ENCODE results near the gene DISC1. TPM values are rescaled to one million over a fixed set of nuclear protein-coding genes. Genes with fewer than 3 reads are reported as not detected.

DISC1 gene
- total and polyA plus RNA-seq, 2 donors (not counting 3 experiments of a cell fraction or from before 2014, with no cell fraction given), result 3.3 to 14.7 TPM

DNA sequence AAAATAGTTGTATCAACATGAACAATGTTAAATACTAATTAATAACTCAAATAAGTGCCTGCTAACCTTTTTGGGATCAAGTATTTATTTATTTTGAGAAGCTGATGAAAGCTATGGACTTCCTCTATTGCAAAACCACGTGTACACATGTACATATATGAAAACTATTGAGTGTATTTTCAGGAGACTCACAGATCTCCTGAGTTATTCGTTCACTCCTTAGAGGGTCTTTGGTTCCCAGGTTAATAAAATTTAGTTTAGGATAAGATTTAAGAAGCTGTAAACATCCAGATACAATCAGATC, 130.5 kb downstream of the DISC1 start:
- Histone ChIP-seq H3K9ac (replicated peaks; ENCODE audit: extremely low read depth, insufficient read depth, low read length) (no peak overlapping the region), H3K27ac (ENCODE audit: insufficient read depth, low read depth, low read length) (no peak overlapping the region), H3K4me3 (replicated peaks in 1 of 3; ENCODE audit: insufficient read depth in 1 of 3, low read depth in 1 of 3, low read length in 3 of 3) (no peak overlapping the region), H3K79me2 (ENCODE audit: control insufficient read depth, insufficient read depth, low read length) (no peaks in the 10 kb centered on the region), H3K36me3 (ENCODE audit: control insufficient read depth in 2 of 2, extremely low read depth in 1 of 2, insufficient read depth in 2 of 2, low read length in 2 of 2) (no peaks in the 10 kb centered on the region), H3K27me3 (ENCODE audit: control insufficient read depth in 2 of 2, insufficient read depth in 2 of 2, low read length in 2 of 2) (no peaks in the 10 kb centered on the region), H3K4me1 (ENCODE audit: control insufficient read depth, extremely low read depth, insufficient read depth, low read length) (no peaks in the 10 kb centered on the region), H4K20me1 (replicated peaks; ENCODE audit: control insufficient read depth, extremely low read depth, insufficient read depth, low read length) (no peaks in the 10 kb centered on the region), H3K9me3 (replicated peaks; ENCODE audit: control insufficient read depth, insufficient read depth, low read length) (no peaks in the 10 kb centered on the region), H3K4me2 (ENCODE audit: insufficient read depth, low read length) (no peak overlapping the region), H3K9me1 (replicated peaks; ENCODE audit: control insufficient read depth, extremely low read depth, insufficient read depth, low read length) (no peaks in the 10 kb centered on the region), H2AFZ (ENCODE audit: low read depth, low read length) (no peak overlapping the region)
- no peak for DNase-seq (ENCODE audit: low read depth, low spot score)
- no TSS peak for BruUV-seq (replicated peaks)
- CTCF ChIA-PET, result interaction anchor here (0.6 to 4.0 kb wide), 51 partner anchors 9 to 1485 kb away, joined by 3 to 107 read pairs (median 5); partner anchors contain the start of gene SIPA1L2
- TF ChIP-seq POLR2A (IDR thresholded peaks at IDR 0.05; ENCODE audit: low read depth, low read length), result no peak
- TF ChIP-seq MYC (IDR thresholded peaks at IDR 0.05; ENCODE audit: low read depth, low read length), result no peak
- intact Hi-C loops (cut with micrococcal nuclease), result loop anchor here (1.0 to 10.0 kb wide), 4 partner anchors 49 to 871 kb away; no protein-coding TSS in a partner anchor
- no peak for FAIRE-seq
- dilution Hi-C loops (cut with MboI; ENCODE audit: extremely low pct_ligation_motif_present, low sequenced_read_pairs), result no loop called here
- POLR2A ChIA-PET, result no interaction called here

DNA sequence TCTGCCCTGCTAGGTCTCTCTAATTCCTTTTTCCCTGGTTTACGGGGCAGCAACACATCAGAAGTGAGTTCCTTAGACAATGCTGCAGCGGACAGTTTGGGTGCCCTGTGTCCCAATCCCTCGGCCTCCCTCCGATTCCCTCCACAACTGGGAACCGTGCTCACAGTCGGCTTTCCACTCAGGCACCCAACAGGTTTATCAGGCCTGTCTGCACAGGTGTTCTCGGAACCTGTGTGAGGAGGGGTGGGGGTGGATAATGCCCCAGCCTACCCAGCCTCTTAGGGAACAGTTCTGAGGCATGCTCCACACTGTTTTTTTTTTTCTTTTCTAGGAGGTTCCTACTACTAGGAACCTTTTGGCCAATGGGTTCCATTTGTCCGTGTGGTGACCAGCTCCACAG, 131.2 kb downstream of the DISC1 start:
- FAIRE-seq, result no peak

More for the DNA sequence above, 131.2 kb downstream of the DISC1 start:
- no peak overlapping the region for H3K27ac ChIP-seq (ENCODE audit: insufficient read depth, low read depth, low read length)
- H3K79me2 ChIP-seq (ENCODE audit: control insufficient read depth, insufficient read depth, low read length), result no peaks in the 10 kb centered on the region
- H3K36me3 ChIP-seq (ENCODE audit: control insufficient read depth in 2 of 2, extremely low read depth in 1 of 2, insufficient read depth in 2 of 2, low read length in 2 of 2), result no peaks in the 10 kb centered on the region
- no TSS peak for BruUV-seq (replicated peaks)
- no peak for DNase-seq (ENCODE audit: low read depth, low spot score)
- intact Hi-C loops (cut with micrococcal nuclease) (loop anchor here (1.0 to 10.0 kb wide), 4 partner anchors 49 to 871 kb away; no protein-coding TSS in a partner anchor), dilution Hi-C loops (cut with MboI; ENCODE audit: extremely low pct_ligation_motif_present, low sequenced_read_pairs) (no loop called here)
- ChIA-PET POLR2A (no interaction called here), CTCF (interaction anchor here (1.3 to 4.0 kb wide), 19 partner anchors 9 to 870 kb away, joined by 3 to 107 read pairs (median 13); no protein-coding TSS in a partner anchor)
- H3K27me3 ChIP-seq (ENCODE audit: control insufficient read depth in 2 of 2, insufficient read depth in 2 of 2, low read length in 2 of 2), result no peaks in the 10 kb centered on the region
- H4K20me1 ChIP-seq (replicated peaks; ENCODE audit: control insufficient read depth, extremely low read depth, insufficient read depth, low read length), result no peaks in the 10 kb centered on the region
- H3K4me1 ChIP-seq (ENCODE audit: control insufficient read depth, extremely low read depth, insufficient read depth, low read length), result no peaks in the 10 kb centered on the region
- no peak overlapping the region for H3K9ac ChIP-seq (replicated peaks; ENCODE audit: extremely low read depth, insufficient read depth, low read length)
- H3K9me3 ChIP-seq (replicated peaks; ENCODE audit: control insufficient read depth, insufficient read depth, low read length), result no peaks in the 10 kb centered on the region
- H3K4me2 ChIP-seq (ENCODE audit: insufficient read depth, low read length), result no peak overlapping the region
- no peak overlapping the region for H3K4me3 ChIP-seq (replicated peaks in 1 of 3; ENCODE audit: insufficient read depth in 1 of 3, low read depth in 1 of 3, low read length in 3 of 3)
- H3K9me1 ChIP-seq (replicated peaks; ENCODE audit: control insufficient read depth, extremely low read depth, insufficient read depth, low read length), result no peaks in the 10 kb centered on the region
- no peak overlapping the region for H2AFZ ChIP-seq (ENCODE audit: low read depth, low read length)
- TF ChIP-seq POLR2A (IDR thresholded peaks at IDR 0.05; ENCODE audit: low read depth, low read length) (no peak), GATA2 (IDR thresholded peaks at IDR 0.05; ENCODE audit: insufficient read depth, insufficient read length, low read depth, low read length) (no peak), FOS (IDR thresholded peaks at IDR 0.05; ENCODE audit: borderline replicate concordance, insufficient read depth, low read length) (no peak), POLR2AphosphoS5 (IDR thresholded peaks at IDR 0.05; ENCODE audit: insufficient read depth, low read depth, low read length) (no peak), MYC (IDR thresholded peaks at IDR 0.05; ENCODE audit: low read depth, low read length) (no peak), EZH2 (IDR thresholded peaks at IDR 0.05; ENCODE audit: borderline replicate concordance, low read depth, low read length, severe bottlenecking) (no peak), JUN (IDR thresholded peaks at IDR 0.05; ENCODE audit: borderline replicate concordance, insufficient read depth, insufficient read length, low read depth) (no peak)
- TF ChIP-seq, protein P1, sequence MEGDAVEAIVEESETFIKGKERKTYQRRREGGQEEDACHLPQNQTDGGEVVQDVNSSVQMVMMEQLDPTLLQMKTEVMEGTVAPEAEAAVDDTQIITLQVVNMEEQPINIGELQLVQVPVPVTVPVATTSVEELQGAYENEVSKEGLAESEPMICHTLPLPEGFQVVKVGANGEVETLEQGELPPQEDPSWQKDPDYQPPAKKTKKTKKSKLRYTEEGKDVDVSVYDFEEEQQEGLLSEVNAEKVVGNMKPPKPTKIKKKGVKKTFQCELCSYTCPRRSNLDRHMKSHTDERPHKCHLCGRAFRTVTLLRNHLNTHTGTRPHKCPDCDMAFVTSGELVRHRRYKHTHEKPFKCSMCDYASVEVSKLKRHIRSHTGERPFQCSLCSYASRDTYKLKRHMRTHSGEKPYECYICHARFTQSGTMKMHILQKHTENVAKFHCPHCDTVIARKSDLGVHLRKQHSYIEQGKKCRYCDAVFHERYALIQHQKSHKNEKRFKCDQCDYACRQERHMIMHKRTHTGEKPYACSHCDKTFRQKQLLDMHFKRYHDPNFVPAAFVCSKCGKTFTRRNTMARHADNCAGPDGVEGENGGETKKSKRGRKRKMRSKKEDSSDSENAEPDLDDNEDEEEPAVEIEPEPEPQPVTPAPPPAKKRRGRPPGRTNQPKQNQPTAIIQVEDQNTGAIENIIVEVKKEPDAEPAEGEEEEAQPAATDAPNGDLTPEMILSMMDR (IDR thresholded peaks at IDR 0.05; ENCODE audit: extremely low read depth in 1 of 2, insufficient read depth in 1 of 2, low read depth in 1 of 2, low read length in 2 of 2), result no peak
- TF ChIP-seq, protein P2, sequence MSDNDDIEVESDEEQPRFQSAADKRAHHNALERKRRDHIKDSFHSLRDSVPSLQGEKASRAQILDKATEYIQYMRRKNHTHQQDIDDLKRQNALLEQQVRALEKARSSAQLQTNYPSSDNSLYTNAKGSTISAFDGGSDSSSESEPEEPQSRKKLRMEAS (IDR thresholded peaks at IDR 0.05; ENCODE audit: insufficient read depth, insufficient read length), result no peak
